Fibroblast of lung (primary cell): ENCODE measurements around the gene EEFSEC. TPM values are rescaled to one million over a fixed set of nuclear protein-coding genes. Genes with fewer than 3 reads are reported as not detected.

Experiments used
- DNase-seq, 2 donors: peaks; one replicate each; pipeline versions ENCODE4 v3.0.0 to v3.0.0-alpha.2; 2010; ENCODE audit warnings: low read depth in 2 of 2
- H2AFZ ChIP-seq: 2 replicates; pipeline ENCODE4 v1.5.1; 2012; ENCODE audit warnings: low read length, control low read depth, inconsistent platforms
- H3K27ac ChIP-seq: 2 replicates; pipeline ENCODE4 v1.5.1; 2011; ENCODE audit warnings: low read length, control low read depth; ENCODE audit not compliant: insufficient read depth
- H3K27me3 ChIP-seq: 2 replicates; pipeline ENCODE4 v1.5.1; 2011; ENCODE audit warnings: mild to moderate bottlenecking, low read length; ENCODE audit not compliant: control insufficient read depth, insufficient read depth
- H3K36me3 ChIP-seq: 2 replicates; pipeline ENCODE4 v1.5.1; 2011; ENCODE audit warnings: low read length; ENCODE audit not compliant: control insufficient read depth, insufficient read depth
- H3K4me1 ChIP-seq: 2 replicates; pipeline ENCODE4 v1.5.1; 2011; ENCODE audit warnings: low read length; ENCODE audit not compliant: control insufficient read depth, insufficient read depth; ENCODE audit errors: extremely low read depth
- H3K4me2 ChIP-seq: 2 replicates; pipeline ENCODE4 v1.5.1; 2011; ENCODE audit warnings: low read length, control low read depth; ENCODE audit not compliant: insufficient read depth; ENCODE audit errors: extremely low read depth
- H3K4me3 ChIP-seq, 4 experiments: fragments of 200-600 bp in 1 of 4; sonication (generic) in 1 of 4; replicated peaks in 1 of 4; 2 replicates each; pipeline ENCODE4 v1.5.1; 2011 to 2016; ENCODE audit warnings: low read length in 4 of 4, low read depth in 3 of 4, mild to moderate bottlenecking in 3 of 4, control low read depth in 2 of 4, inconsistent platforms in 1 of 4, mixed read lengths in 1 of 4; ENCODE audit not compliant: insufficient read depth in 1 of 4; ENCODE audit errors: control extremely low read depth in 1 of 4
- H3K79me2 ChIP-seq: 2 replicates; pipeline ENCODE4 v1.5.1; 2012; ENCODE audit warnings: mild to moderate bottlenecking, low read length, inconsistent platforms; ENCODE audit not compliant: control insufficient read depth, insufficient read depth
- H3K9ac ChIP-seq: 2 replicates; pipeline ENCODE4 v1.5.1; 2011; ENCODE audit warnings: mild to moderate bottlenecking, low read length, control low read depth; ENCODE audit not compliant: insufficient read depth
- H3K9me3 ChIP-seq: 2 replicates; pipeline ENCODE4 v1.5.1; 2012; ENCODE audit warnings: low read depth, low read length; ENCODE audit not compliant: control insufficient read depth, insufficient read depth
- H4K20me1 ChIP-seq: 2 replicates; pipeline ENCODE4 v1.5.1; 2011; ENCODE audit warnings: low read length; ENCODE audit not compliant: control insufficient read depth, insufficient read depth; ENCODE audit errors: extremely low read depth
- EZH2 ChIP-seq: IDR thresholded peaks from 2 replicates; pipeline ENCODE4 v1.5.1; 2012; ENCODE audit warnings: low read length, control low read depth, mild to moderate bottlenecking; ENCODE audit errors: missing control alignments
- polyA plus RNA-seq, 2 donors: library from polyadenylated mRNA; depleted of rRNA in 1 of 2; stranded (reverse) in 1 of 2; unstranded in 1 of 2; fragments of >200 nt; gene quantifications; 2 replicates each; pipeline ENCODE4 v1.2.1, GENCODE V29; 2011 to 2012; ENCODE audit warnings: missing spikeins in 1 of 2
- total RNA-seq: library from RNA; depleted of rRNA; stranded (reverse); fragments of >200 nt; gene quantifications from 2 replicates; pipeline ENCODE4 v1.2.1, GENCODE V29; 2014
- TF ChIP-seq, protein P1 (sequence below), 2 donors: IDR thresholded peaks in 1 of 2; conservative IDR thresholded peaks in 1 of 2; 1 replicate in 1 of 2; 2 replicates in 1 of 2; pipeline ENCODE4 v1.5.1; 2011 to 2012; ENCODE audit warnings: low read length in 2 of 2, control low read depth in 1 of 2, inconsistent platforms in 1 of 2, low read depth in 1 of 2, mild to moderate bottlenecking in 1 of 2

Gene EEFSEC
- total and polyA plus RNA-seq, 2 donors (not counting 1 experiment from before 2014, with no cell fraction given): 2.6 to 5.0 TPM

DNA sequence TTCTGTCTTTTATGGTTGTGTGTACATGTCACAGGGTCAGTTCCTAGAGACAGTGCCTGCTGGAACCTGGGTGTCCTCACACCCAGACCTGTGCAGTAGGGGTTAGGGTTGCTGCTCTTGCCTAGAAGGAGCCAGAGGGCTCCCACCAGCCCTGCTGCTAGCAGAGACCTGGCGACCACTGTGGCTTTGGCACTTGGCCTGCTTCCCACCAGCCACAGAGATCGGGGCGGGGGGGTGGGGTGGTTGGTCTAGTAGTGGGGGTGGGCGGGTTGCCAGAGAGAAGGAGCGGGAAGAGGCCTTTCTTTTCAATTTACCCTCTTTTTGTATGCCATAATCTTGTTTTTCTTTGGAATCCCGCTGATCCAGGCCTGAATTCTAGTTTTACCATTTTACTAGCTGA is 29.4 kb downstream of the EEFSEC start:
- Histone ChIP-seq H2AFZ (no peak overlapping the region), H3K4me1 (no peaks in the 10 kb centered on the region), H3K36me3 (no peaks in the 10 kb centered on the region), H3K9ac (no peak overlapping the region), H3K27ac (no peak overlapping the region), H3K27me3 (no peaks in the 10 kb centered on the region), H3K4me2 (no peak overlapping the region), H3K9me3 (no peaks in the 10 kb centered on the region), H4K20me1 (no peaks in the 10 kb centered on the region), H3K4me3 (no peak overlapping the region), H3K79me2 (no peaks in the 10 kb centered on the region)
- TF ChIP-seq EZH2: no peak
- TF ChIP-seq, protein P1, sequence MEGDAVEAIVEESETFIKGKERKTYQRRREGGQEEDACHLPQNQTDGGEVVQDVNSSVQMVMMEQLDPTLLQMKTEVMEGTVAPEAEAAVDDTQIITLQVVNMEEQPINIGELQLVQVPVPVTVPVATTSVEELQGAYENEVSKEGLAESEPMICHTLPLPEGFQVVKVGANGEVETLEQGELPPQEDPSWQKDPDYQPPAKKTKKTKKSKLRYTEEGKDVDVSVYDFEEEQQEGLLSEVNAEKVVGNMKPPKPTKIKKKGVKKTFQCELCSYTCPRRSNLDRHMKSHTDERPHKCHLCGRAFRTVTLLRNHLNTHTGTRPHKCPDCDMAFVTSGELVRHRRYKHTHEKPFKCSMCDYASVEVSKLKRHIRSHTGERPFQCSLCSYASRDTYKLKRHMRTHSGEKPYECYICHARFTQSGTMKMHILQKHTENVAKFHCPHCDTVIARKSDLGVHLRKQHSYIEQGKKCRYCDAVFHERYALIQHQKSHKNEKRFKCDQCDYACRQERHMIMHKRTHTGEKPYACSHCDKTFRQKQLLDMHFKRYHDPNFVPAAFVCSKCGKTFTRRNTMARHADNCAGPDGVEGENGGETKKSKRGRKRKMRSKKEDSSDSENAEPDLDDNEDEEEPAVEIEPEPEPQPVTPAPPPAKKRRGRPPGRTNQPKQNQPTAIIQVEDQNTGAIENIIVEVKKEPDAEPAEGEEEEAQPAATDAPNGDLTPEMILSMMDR (conservative IDR thresholded peaks at IDR 0.05 in 1 of 2, IDR thresholded peaks at IDR 0.05 in 1 of 2; ENCODE audit: low read depth in 1 of 2, low read length in 2 of 2): no peak
- DNase-seq: no peak

DNA sequence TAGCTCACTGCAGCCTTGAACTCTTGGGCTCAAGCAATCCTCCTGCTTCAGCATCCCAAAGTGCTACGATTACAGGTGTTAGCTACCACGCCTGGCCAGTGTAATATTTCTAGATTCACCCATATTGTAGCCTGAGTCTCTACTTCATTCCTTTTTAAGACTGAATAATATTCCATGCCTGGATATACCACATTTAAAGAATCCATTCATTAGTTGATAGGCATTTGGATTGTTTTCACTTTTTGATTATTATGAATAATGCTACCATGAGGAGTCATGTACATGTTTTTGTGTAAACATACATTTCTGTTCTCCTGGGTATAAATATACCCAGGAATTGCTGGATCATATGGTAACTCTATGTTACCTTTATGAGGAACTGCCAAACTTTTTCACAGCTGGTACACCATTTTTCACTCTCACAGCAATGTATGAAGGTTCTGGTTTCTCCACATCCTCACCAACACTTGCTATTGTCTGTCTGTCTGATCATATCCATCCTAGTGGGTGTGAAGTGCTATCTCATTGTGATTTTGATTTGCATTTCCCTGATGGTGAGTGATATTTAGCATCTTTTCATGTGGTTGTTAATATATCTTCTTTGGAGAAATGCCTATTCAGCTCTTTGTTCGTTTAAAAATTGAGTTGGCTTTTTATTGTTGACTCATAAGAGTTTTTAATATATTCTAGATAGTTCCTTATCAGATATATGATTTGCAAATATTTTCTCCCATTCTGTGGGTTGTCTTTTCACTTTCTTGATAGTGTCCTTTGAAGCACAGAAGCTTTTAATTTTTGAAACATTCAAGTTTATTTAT is 32.6 kb downstream of the EEFSEC start:
- Histone ChIP-seq H4K20me1 (no peaks in the 10 kb centered on the region), H3K4me3 (no peak overlapping the region), H3K4me1 (no peaks in the 10 kb centered on the region), H3K79me2 (no peaks in the 10 kb centered on the region), H3K9me3 (no peaks in the 10 kb centered on the region), H2AFZ (no peak overlapping the region), H3K27ac (no peak overlapping the region), H3K4me2 (no peak overlapping the region), H3K27me3 (no peaks in the 10 kb centered on the region), H3K9ac (no peak overlapping the region), H3K36me3 (no peaks in the 10 kb centered on the region)
- TF ChIP-seq, protein P1 (conservative IDR thresholded peaks at IDR 0.05 in 1 of 2, IDR thresholded peaks at IDR 0.05 in 1 of 2; ENCODE audit: low read depth in 1 of 2, low read length in 2 of 2): no peak
- no peak for TF ChIP-seq EZH2
- DNase-seq: no peak

DNA sequence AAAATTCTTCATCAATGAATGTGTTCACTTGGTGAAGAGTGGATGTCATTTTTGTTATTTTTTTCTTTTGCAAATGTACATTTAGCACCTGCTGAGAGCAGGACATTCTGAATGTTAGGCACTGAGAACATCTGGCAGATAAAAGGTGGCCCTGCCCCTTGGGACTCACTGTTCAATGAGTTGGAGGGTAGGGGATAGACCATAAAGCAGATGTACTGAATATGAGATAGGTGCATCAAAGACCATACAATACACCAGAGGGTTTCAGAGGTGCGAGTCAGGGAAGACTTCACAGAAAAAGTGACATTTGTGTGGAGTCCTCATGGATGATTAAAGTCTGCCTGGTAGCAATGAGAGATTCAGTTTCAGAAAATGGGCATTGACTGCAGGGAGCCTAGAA is 34.2 kb downstream of the EEFSEC start:
- no peak for DNase-seq
- Histone ChIP-seq H3K4me3 (no peak overlapping the region), H3K9me3 (no peaks in the 10 kb centered on the region), H4K20me1 (no peaks in the 10 kb centered on the region), H3K79me2 (no peaks in the 10 kb centered on the region), H3K4me2 (no peak overlapping the region), H3K27ac (no peak overlapping the region), H3K9ac (no peak overlapping the region), H2AFZ (no peak overlapping the region), H3K4me1 (no peaks in the 10 kb centered on the region), H3K36me3 (no peaks in the 10 kb centered on the region), H3K27me3 (no peaks in the 10 kb centered on the region)
- TF ChIP-seq, protein P1 (conservative IDR thresholded peaks at IDR 0.05 in 1 of 2, IDR thresholded peaks at IDR 0.05 in 1 of 2; ENCODE audit: low read depth in 1 of 2, low read length in 2 of 2): no peak
- no peak for TF ChIP-seq EZH2
